Mesothelial cell of epicardium (in vitro differentiated cells): ENCODE measurements around the gene ZDHHC14. TPM values are rescaled to one million over a fixed set of nuclear protein-coding genes. Genes with fewer than 3 reads are reported as not detected.
"Not testable (repeated sequence)": the region's sequence is repeated elsewhere in the genome, so short reads cannot be mapped to it uniquely, and the experiment has no call there.

ENCODE experiments used
- DNase-seq, 2 experiments: peaks; one replicate each; pipeline ENCODE4 v3.0.0; 2021; ENCODE audit warnings: low spot score in 2 of 2; ENCODE audit not compliant: unreplicated experiment in 2 of 2
- H3K27ac Mint-ChIP-seq: 2 replicates; pipeline ENCODE4 v1.8.0; 2021; ENCODE audit warnings: mixed read lengths
- H3K27me3 Mint-ChIP-seq: 2 replicates; pipeline ENCODE4 v1.8.0; 2021; ENCODE audit warnings: low read depth, mixed read lengths
- H3K36me3 Mint-ChIP-seq: 2 replicates; pipeline ENCODE4 v1.8.0; 2021; ENCODE audit warnings: mixed read lengths
- H3K4me1 Mint-ChIP-seq: 2 replicates; pipeline ENCODE4 v1.8.0; 2021; ENCODE audit warnings: mixed read lengths
- H3K4me3 Mint-ChIP-seq: 2 replicates; pipeline ENCODE4 v1.8.0; 2021; ENCODE audit warnings: mild to moderate bottlenecking, moderate library complexity, mixed read lengths
- H3K9me3 Mint-ChIP-seq: 2 replicates; pipeline ENCODE4 v1.8.0; 2021; ENCODE audit warnings: mixed read lengths
- CTCF ChIP-seq: fragments of 200-600 bp; sonication (generic); IDR thresholded peaks from one replicate; pipeline ENCODE4 v1.5.0; 2021; ENCODE audit warnings: antibody characterized with exemption; ENCODE audit not compliant: unreplicated experiment
- total RNA-seq: library from RNA; stranded (reverse); gene quantifications from 3 replicates; pipeline ENCODE4 v1.2.1, GENCODE V29; 2021

ZDHHC14 gene
- total RNA-seq, 1 donor from 2014 or later, result 11.3 TPM

GRCh38 chr6:157718503-157719187 lies 337.7 kb downstream of the ZDHHC14 start:
- DNase-seq, result no peak
- no peak for TF ChIP-seq CTCF
- no peaks in the 10 kb centered on the region for H3K36me3 Mint-ChIP-seq

GRCh38 chr6:157720964-157721363 lies 340.0 kb downstream of the ZDHHC14 start:
- H3K4me1 Mint-ChIP-seq, result peaks cover 34% of the 10 kb centered on the region
- H3K36me3 Mint-ChIP-seq, DNase-seq, H3K4me3 Mint-ChIP-seq, H3K27me3 Mint-ChIP-seq, H3K27ac Mint-ChIP-seq: not testable (repeated sequence)
- peaks cover 16% of the 10 kb centered on the region for H3K9me3 Mint-ChIP-seq

More at GRCh38 chr6:157718503-157719187, 337.7 kb downstream of the ZDHHC14 start:
- no peaks in the 10 kb centered on the region for H3K9me3 Mint-ChIP-seq
- H3K27ac Mint-ChIP-seq, result peak overlapping the region; percentile 57
- peaks cover 32% of the 10 kb centered on the region for H3K4me1 Mint-ChIP-seq
- H3K4me3 Mint-ChIP-seq, result no peak overlapping the region
- H3K27me3 Mint-ChIP-seq, result no peaks in the 10 kb centered on the region

- Mint-ChIP-seq H3K27ac (no peak overlapping the region), H3K9me3 (peaks cover 20% of the 10 kb centered on the region), H3K4me3 (no peak overlapping the region), H3K27me3 (no peaks in the 10 kb centered on the region), H3K4me1 (peaks cover 29% of the 10 kb centered on the region), H3K36me3 (peaks cover 13% of the 10 kb centered on the region)
- TF ChIP-seq CTCF, result no peak
- DNase-seq, result no peak
These were observed 340.4 kb downstream of the ZDHHC14 start for GRCh38 chr6:157721426-157721825.

GRCh38 chr6:157721830-157722229 lies 340.8 kb downstream of the ZDHHC14 start:
- H3K27ac Mint-ChIP-seq, result no peak overlapping the region
- no peak overlapping the region for H3K4me3 Mint-ChIP-seq
- peaks cover 25% of the 10 kb centered on the region for H3K4me1 Mint-ChIP-seq
- no peak for DNase-seq
- H3K27me3 Mint-ChIP-seq, result no peaks in the 10 kb centered on the region
- H3K9me3 Mint-ChIP-seq, result peaks cover 20% of the 10 kb centered on the region
- peaks cover 13% of the 10 kb centered on the region for H3K36me3 Mint-ChIP-seq
- TF ChIP-seq CTCF, result no peak

GRCh38 chr6:157723376-157723775 lies 342.4 kb downstream of the ZDHHC14 start:
- TF ChIP-seq CTCF, result no peak
- Mint-ChIP-seq H3K4me1 (peaks cover 19% of the 10 kb centered on the region), H3K36me3 (peaks cover 13% of the 10 kb centered on the region), H3K27me3 (no peaks in the 10 kb centered on the region), H3K9me3 (peaks cover 20% of the 10 kb centered on the region), H3K4me3 (no peak overlapping the region), H3K27ac (no peak overlapping the region)
- DNase-seq, result no peak

- DNase-seq, result no peak
- H3K27ac Mint-ChIP-seq, result peak overlapping the region; percentile 84
- H3K36me3 Mint-ChIP-seq, result peaks cover 13% of the 10 kb centered on the region
- H3K9me3 Mint-ChIP-seq, result peaks cover 20% of the 10 kb centered on the region
- peaks cover 12% of the 10 kb centered on the region for H3K4me1 Mint-ChIP-seq
- H3K4me3 Mint-ChIP-seq, result no peak overlapping the region
- no peaks in the 10 kb centered on the region for H3K27me3 Mint-ChIP-seq
- TF ChIP-seq CTCF, result no peak
These were observed 343.3 kb downstream of the ZDHHC14 start for GRCh38 chr6:157724138-157724820.
